ENCODE results near the gene NTN1. TPM values are rescaled to one million over a fixed set of nuclear protein-coding genes. Genes with fewer than 3 reads are reported as not detected.
A peak's percentile ranks its signal among the peaks of the same experiment; 100 is the strongest.
"Not testable (repeated sequence)": the region's sequence is repeated elsewhere in the genome, so short reads cannot be mapped to it uniquely, and the experiment has no call there.

Gene NTN1
- total RNA-seq (2014; rRNA removed; shearing (Covaris generic)) = 0.12 and 0.20 TPM in 2 replicates

- peak; percentile 21 for DNase-seq (ENCODE audit: low read depth)
Observed at GRCh38 chr17:9021158-9021991, at the start of gene NTN1. Gene NTN1 (plus strand): TSS chr17:9021510. CDS start chr17:9022374, 864 bp downstream.

DNA sequence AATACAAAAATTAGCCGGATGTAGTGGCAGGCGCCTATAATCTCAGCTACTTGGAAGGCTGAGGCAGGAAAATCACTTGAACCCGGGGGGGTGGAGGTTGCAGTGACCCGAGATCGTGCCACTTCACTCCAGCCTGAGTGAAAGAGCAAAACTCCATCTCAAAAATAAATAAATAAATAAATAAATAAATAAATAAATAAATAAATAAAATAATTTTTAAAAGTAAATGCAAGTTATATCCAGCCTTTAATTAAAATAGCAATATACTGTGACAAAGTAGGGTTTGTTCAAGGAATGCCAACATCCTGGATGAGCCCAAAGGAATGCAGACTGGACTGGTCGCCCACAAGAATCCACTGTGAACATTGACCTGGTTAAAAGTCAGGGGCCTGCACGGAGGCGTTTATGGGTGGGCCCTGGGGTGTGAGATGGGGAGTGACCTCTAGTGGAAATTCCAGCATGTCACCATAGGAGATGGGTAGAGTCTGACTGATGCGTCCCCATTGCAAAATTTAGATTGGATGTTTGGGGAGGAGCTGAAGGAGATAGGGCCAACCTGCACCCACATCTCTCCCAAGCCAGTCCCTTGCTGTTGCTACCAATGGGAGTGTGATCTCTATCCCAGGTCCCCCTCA, 46.1 kb upstream of the NTN1 start:
- no peak for DNase-seq (ENCODE audit: low read depth)

- DNase-seq (ENCODE audit: low read depth) = no peak
Observed at GRCh38 chr17:8976638-8977037, 44.7 kb upstream of the NTN1 start.

DNA sequence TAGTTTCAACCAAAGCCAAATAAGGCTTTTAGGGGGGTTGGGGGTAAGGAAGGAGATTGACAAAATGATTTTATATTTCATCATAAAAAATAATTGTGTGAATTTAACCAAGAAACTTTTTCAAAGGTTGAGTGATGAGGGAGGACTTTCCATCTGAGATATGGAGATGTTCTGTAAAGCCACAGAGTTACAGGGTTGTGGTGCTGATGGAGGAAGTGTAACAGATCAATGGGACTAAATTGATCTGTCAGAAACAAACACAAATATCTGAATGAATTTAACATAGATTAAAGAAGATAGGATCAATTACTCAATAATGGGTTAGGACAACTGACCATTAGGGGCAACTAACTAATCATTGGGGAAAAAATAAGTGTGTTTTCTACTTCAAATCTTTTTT, 41.6 kb upstream of the NTN1 start:
- DNase-seq (ENCODE audit: low read depth) = no peak

DNA sequence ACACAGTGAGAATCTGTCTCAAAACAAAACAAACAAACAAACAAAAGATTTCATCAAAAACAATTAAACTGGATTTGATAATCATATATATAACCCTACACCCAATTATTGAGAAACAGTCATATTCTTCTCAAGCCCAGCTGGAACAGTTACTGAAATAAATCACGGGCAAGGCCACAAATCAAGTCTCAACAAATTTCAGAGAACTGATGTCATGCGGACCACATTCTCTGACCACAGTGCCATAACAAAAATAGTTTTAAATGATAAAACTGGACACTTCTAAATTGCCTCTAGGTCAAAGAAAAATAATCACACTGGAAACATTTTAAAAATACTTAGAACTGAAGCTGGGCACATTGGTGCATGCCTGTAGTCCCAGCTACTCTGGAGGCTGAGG, 39.9 kb upstream of the NTN1 start:
- no peak for DNase-seq (ENCODE audit: low read depth)

DNA sequence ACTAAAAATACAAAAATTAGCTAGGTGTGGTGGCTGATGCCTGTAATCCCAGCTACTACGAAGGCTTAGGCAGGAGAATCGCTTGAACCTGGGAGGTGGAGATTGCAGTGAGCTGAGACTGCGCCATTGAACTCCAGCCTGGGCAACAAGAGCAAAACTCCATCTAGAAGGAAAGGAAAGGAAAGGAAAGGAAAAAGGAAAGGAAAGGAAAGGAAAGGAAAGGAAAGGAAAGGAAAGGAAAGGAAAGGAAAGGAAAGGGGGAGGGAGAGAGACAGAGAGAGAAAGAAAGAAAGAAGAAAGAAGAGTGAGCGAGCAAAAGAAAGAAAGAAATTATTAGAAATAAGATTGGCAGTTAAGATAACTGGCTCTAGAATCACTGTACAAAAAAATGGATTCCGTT, 37.1 kb upstream of the NTN1 start:
- DNase-seq (ENCODE audit: low read depth) = not testable (repeated sequence)

GRCh38 chr17:8985054-8985701, 36.1 kb upstream of the NTN1 start:
- DNase-seq (ENCODE audit: low read depth) = no peak

- no peak for DNase-seq (ENCODE audit: low read depth)
Observed at GRCh38 chr17:8986295-8986694, 35.0 kb upstream of the NTN1 start.

DNA sequence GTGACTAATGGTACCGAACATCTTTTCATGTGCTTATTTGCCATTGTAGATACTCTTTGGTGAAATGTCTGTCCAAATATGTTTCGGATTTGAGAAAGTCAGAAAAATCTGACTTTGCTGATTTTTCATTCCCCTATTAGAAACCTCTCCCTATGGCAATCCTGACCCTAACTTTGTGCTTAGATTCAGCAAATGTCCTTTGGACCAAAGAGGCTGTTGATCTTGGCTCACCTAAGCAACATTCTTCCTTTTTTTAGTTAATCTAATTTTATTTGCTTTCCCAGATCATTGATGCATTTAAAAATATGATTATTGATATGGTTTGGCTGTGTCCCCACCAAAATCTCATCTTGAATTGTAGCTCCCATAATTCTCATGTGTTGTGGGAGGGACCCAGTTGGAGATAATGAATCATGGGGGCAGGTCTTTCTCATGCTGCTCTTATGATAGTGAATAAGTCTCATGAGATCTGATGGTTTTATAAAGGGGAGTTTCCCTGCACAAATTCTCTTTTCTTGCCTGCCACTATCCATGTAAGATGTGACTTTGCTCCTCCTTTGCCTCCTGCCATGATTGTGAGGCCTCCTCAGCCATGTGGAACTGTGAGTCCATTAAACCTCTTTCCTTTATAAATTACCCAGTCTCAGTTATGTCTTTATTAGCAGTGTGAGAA, 32.9 kb upstream of the NTN1 start:
- DNase-seq (ENCODE audit: low read depth) = not testable (repeated sequence)

DNA sequence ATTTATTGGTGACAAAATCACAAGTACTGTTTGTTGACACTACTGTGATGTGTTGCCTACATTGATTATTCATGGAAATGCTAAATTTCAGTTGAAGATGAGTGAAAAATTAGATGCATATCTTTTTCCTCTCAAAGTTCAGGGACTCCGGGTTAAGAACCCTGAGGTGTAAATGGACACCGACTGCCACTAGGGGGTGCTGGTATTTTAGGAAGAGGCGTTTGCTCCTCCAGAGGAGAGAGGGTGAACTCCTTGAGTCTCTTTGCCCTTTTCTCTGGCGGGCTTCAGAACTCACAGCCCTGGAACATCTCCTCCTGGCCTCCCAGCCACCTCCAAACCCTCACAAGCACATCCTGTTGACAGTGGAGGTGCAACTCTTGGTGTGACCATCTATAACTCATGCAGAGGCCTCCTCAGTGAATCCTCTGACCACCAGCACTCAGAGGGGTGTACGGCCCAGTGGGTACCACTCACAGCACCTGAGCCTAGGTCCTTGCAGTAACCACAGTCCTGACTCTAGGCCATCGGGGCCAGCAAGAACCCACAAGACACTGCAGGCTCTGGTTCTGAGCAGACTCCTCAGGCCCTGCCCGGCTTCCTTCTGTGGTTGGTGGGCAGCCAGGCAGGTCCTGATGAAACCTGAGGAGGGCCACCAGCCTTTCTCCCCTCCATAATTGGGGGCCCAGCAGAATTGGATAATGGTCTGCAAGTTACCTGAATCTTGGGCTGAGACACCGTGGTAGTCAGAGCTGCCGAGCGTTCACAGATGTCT, 29.6 kb upstream of the NTN1 start:
- DNase-seq (ENCODE audit: low read depth) = peak; percentile 34

DNA sequence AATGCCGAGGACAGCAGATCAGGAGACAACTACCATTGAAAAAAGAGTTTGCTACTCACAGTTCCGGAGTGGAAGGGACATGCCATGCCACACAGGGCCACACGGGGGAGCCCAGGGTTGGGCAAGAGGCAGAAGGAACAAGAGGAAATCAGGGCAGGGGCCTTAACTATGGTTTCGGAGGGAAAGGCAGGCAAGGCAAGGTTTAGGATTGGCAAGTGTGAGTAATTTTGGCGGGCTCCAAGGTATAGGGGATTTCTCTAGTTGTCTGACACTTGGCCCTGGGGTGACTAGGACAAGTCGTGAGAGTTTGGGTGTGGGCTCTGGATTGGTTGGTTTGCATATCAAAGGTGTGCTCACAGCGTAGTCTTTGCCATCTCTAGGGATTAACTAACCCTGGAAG, 27.0 kb upstream of the NTN1 start:
- DNase-seq (ENCODE audit: low read depth) = peak; percentile 14

DNA sequence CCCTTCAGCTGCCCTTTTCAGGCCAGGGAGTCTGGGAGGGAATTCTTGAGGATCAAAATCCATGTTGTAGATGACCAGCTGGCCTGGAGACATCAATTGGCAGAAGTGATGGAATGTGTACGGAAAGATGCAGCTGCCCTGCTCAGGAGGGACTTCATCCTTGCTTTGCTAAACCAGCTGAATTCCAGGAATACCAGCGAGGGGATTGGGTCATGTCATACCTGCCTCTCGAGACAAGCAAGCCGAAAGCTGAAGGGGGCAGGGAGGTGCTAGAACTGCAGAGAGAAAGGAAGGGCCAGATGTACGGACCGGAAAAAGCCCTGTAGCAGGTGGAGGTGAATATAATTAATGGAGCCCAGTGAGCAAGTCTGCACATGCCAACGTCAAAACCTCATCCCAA, 25.6 kb upstream of the NTN1 start:
- no peak for DNase-seq (ENCODE audit: low read depth)

GRCh38 chr17:8997994-8998628, 23.2 kb upstream of the NTN1 start:
- peak; percentile 40 for DNase-seq (ENCODE audit: low read depth)

DNA sequence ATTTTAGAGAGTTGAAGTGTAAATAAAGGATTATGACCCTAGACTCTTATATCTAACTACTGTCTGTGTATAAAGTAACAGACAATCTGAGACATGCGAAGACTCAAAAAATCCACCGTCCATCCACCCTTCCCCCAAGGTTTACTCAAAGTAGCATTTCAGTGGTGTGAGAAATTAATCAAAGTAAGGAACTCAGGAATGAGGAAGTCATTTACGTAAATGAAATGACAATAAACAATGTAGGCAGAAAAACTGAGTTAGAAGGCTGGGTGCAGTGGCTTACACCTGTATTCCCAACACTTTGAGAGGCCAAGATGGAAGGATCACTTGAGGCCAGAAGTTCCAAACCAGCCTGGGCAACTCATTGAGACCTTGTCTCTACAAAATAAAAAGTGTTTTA, 19.8 kb upstream of the NTN1 start:
- no peak for DNase-seq (ENCODE audit: low read depth)

DNA sequence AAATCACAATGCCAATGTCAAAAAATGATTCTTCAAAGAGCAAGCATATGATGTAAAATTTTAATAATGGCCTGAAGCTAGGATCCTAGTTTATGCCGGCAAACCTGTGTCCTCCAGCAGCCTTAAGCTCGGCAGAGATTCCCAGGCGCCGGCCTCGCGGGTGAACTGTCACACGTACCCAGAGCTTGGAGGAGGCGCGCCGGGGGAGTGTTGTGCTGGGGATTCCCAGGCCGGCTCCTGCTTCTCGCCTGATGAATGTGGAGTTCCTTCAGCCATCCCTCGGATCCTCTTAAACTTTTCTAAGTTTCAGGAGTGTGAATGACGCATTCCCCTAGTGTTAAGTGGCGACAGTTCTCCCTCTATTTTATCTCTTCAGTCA, 19.1 kb upstream of the NTN1 start:
- DNase-seq (ENCODE audit: low read depth) = no peak

DNA sequence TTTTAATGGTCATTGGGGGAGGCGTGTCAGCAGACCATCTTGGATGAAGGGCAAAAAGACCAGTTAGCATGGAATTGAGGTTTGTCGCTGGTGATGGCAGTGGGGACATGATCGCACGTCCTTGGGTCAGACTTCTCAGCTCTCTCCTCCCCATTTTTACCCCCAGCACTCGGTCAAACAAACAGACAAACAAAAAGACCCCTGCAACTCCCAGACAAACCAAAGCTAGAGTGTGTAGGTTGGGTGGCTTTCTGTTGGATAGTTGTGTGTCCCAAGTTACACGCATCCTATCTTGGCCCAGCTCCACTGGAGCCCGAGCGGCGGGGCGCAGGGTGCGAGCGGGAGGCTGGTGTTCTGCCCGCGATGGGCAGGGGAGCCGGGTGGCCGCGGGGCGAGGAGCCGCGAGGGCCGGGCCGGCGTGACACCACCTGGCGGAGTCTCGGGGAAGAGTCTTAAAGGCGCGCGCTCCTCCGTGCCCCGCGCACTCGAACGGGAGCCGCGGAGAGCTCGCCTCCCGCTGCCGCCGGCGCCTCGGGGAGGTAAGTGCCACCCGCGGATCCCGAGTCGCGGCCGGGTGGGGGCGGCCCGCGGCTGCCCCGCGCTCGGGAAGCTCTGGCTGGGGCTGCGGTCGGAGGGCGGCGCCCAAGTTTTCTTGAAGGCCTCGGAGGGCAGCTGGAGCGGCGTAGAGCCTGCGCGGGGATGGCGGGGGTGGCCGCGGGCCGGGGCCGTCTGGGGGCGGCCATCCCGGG, 18.5 kb upstream of the NTN1 start:
- no peak for DNase-seq (ENCODE audit: low read depth)

GRCh38 chr17:9003355-9004131, 17.8 kb upstream of the NTN1 start:
- DNase-seq (ENCODE audit: low read depth) = no peak

DNA sequence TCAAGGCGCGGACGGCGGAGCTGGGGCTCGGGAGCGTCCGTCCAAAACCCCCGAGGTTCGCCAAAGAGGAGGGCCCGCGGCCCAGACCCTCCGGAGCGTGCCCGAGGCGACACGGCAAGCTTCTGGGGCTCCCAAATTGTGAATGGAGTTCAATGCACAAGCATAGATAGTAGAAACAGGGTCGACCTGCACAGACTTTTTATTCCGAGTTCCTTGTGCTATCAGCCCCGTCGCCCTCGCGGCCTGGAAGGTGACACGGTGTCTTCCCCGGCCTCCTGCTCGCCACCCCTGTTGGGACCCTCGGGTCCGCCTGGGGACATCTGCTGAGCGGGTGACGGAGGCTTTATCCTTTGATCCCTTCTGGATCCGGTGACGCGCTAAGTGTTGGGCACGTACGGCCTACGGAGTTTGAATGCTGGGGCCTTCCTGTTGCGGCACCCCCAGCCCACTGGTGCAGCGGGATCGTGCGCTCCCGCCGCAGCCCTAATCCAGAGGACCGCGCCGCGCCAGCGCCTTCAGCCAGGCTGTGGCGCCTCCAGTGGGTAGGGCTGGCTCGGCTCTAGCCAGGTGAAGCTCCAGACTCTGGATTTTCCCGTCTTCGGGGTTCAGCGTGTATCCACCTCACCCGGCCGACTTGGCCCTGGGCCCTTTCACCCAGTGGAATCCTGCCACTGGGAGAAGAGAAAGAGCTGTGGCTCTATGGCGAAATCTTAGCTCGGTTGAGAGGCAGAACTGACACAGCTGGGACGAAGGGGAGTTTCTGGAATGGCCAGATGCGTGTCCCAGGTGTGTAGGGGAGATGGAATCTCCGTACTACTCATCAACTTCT, 17.0 kb upstream of the NTN1 start:
- no peak for DNase-seq (ENCODE audit: low read depth)

DNA sequence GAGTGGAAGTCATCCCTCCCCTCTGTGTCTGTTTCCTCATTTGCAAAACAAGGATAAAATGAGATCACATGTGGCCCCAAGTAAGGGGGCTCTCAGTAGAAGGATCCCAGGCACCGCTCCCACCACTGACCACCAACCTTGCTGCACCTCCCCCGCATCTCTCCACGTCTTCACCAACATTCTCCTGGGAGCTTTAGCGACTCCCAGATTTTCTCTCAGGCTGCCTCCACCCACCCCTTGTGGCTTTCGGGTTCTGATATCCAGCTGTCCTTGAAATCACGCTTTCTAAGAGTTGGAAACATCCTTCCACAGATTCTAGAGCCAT, 16.4 kb upstream of the NTN1 start:
- DNase-seq (ENCODE audit: low read depth) = no peak
